ENCODE data around the gene WDR54.

- TF ChIP-seq YY1 (IDR thresholded peaks at IDR 0.05; ENCODE audit: insufficient read depth, insufficient read length) = no peak
- TF ChIP-seq ZNF274 (IDR thresholded peaks at IDR 0.05; ENCODE audit: low read depth, low read length) = no peak
- TF ChIP-seq SUZ12 (IDR thresholded peaks at IDR 0.05; ENCODE audit: extremely low read depth, insufficient read depth, insufficient read length) = no peak
These were observed 6.4 kb upstream of the WDR54 start for GRCh38 chr2:74414881-74415761.

Data from NT2/D1 (cell line).